ENCODE results near the gene TRIM14. TPM values are rescaled to one million over a fixed set of nuclear protein-coding genes. Genes with fewer than 3 reads are reported as not detected.
"Not testable (repeated sequence)": the region's sequence is repeated elsewhere in the genome, so short reads cannot be mapped to it uniquely, and the experiment has no call there.

Gene TRIM14
- total RNA-seq, 1 donor from 2014 or later, result 1.5 TPM

- no peak for DNase-seq
Measured at GRCh38 chr9:98046180-98046543, 72.9 kb downstream of the TRIM14 start.

- DNase-seq, result no peak
Measured at GRCh38 chr9:98045234-98046179, 73.5 kb downstream of the TRIM14 start.

- no peak for DNase-seq
Measured at GRCh38 chr9:98043915-98044314, 75.1 kb downstream of the TRIM14 start.

DNA sequence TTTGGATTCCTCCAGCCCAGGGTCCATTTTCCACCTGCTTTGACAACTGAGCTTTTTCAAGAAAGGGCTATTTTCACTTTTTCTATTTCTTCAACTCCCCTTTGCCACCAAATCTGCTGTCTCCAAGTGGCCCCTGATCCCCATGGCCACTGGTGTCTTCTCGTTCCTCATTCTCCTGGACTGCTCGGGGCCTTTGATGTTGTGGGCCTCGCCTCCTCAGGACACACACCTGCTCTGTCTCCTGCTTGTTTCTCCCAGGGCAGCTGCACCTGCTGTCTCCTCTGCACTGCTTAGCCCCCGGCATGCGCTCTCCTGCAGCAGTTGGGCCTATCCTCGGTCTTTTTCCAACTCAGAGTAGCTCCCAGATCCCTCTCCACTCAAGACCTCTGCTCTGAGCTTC is 78.8 kb downstream of the TRIM14 start:
- no peak for DNase-seq

DNA sequence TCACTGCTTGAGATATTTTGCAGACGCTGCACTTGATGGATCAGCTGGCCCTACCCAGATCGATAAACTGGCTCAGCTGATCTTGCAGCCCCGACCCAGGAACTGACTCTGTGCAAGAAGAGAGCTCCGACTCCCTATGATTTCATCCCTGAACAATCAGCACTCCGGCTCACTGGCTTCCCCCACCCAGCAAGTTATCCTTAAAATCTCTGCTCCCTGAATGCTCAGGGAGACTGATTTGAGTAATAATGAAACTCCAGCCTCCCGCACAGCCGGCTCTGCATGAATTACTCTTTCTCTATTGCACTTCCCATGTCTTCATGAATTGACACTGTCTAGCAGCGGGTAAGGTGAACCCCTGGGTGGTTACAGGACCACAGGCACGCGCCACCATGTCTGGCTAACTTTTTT is 79.4 kb downstream of the TRIM14 start:
- DNase-seq, result no peak

DNA sequence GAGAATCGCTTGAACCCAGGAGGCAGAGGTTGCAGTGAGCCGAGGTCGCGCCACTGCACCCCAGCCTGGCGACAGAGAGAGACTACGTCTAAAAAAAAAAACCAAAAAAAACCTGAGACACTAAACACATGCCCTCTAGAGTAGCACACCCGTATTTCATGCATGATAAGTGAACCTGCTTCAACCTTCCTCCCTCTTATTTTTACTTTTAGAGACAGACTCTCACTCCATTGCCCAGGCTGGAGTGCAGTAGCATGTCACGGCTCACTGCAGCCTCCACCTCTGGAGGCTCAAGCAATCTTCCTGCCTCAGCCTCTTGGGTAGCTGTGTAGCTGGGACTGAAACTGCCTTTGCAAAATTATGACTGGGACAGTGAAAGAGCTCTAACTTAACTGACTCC is 80.1 kb downstream of the TRIM14 start:
- no peak for DNase-seq

DNA sequence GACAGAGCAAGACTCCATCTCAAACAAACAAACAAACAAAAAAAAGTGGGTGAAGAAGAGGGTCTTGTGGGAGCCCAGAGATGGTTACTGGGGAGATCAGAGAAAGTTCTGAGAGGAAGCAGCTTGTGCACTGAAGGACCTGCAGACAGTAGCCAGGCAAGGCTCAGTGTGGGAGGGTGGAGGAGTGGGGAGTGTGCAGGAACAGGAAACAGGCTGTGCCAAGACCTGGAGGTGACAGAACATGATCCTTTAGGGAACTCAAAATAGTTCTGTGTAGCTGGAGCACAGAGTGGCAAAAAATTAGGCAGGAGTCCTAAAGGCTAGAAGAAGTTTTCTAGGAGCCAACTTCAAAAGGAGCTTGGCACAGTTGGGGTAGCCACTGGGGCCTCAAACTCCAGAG is 81.7 kb downstream of the TRIM14 start:
- peak; percentile 66 for DNase-seq

DNA sequence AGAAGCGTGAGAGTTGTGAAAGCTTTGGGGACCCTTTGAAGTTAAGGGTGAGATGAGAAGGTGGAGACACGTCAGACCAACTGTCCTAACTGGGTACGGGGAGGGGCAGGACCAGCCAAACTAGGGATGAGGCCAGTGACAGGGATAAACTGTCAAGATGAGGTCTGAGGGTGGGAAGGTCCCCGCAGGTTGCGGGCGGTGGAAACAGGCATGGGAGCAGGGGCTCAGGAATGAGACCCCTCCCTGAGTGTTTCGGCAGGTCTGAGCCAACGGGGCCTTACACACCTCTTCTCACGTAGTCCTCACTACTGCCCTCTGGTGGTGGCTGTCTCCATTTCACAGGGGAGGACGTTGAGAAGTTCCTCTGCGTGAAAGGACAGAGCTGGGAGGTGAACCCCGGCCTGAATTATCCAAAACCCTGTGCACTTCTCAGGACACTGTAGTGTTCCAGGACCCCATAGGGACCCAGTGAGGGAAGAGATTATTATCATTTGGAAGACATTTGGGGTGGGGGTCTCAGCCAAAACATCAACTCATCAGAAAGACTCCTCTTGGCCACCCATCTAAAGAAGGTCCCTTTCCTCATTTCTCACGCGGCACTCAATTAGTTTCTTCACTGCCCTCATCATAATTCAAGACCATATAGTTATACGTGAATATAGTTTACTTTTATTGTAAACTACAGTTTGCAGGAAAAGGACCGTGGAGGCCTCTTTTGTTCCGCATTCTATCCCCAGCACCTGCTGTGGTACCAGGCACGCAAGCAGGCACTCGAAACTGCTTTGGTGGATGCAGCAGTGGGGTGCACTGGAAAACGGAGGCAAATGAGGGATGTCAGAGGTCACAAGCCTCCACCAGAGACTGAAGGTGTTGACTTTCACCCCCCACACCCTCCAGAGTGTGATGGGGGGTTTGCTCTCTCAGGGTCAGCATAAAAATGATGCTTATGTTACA is 84.2 kb downstream of the TRIM14 start:
- DNase-seq, result peak; percentile 93

DNA sequence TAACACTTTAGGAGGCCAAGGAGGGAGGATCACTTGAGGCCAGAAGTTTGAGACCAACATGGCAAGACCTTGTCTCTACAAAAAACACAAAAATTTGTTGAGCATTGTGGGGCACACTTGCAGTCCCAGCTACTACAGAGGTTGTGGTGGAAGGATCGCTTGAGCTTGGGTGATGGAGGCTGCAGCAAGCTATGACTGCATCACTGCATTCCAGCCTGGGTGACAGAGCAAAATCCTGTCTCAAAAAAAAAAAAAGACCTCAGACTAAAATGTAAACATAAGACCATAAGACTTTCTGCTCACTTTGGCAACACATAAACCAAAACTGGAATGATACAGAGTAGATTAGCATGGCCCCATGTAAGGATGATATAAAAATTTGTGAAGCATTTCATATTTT is 87.1 kb downstream of the TRIM14 start:
- no peak for DNase-seq

GRCh38 chr9:98031169-98031568 is 87.9 kb downstream of the TRIM14 start:
- DNase-seq, result no peak

DNA sequence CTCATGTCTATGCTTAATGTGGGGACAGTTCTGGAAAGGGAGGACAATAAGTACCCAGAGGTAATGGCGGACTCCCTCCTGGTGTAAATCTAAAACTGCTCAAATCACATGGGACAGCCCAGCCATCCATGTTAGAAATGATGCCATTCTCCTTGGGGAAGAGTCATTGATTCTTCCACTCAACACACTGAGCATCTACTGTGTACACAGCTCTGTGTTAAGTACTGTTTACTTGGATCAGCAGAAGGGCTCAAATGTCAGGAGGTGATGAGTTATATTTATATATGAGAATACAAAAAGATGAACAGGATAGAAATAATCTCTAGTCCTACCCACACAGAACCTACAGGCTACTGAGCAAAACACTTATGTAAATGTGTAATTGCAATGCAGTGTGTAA is 94.3 kb downstream of the TRIM14 start:
- DNase-seq, result no peak

DNA sequence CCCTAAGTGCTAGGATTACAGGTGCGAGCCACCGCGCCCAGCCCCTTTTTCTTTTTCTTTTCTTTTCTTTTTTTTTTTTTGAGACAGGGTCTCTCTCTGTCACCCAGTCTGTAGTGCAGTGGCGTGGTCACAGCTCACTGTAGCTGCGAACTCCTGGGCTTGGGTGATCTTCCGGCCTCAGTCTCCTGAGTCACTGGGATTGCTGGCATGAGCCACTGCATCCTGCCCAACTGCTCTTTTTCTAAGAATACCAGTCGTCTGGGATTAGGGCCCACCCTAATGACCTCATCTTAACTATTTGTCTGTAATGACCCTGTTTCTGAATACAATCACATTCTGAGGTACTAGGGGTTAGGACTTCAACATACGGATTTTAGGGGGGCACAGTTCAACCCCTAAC is 96.6 kb downstream of the TRIM14 start:
- peak; percentile 74 for DNase-seq

DNA sequence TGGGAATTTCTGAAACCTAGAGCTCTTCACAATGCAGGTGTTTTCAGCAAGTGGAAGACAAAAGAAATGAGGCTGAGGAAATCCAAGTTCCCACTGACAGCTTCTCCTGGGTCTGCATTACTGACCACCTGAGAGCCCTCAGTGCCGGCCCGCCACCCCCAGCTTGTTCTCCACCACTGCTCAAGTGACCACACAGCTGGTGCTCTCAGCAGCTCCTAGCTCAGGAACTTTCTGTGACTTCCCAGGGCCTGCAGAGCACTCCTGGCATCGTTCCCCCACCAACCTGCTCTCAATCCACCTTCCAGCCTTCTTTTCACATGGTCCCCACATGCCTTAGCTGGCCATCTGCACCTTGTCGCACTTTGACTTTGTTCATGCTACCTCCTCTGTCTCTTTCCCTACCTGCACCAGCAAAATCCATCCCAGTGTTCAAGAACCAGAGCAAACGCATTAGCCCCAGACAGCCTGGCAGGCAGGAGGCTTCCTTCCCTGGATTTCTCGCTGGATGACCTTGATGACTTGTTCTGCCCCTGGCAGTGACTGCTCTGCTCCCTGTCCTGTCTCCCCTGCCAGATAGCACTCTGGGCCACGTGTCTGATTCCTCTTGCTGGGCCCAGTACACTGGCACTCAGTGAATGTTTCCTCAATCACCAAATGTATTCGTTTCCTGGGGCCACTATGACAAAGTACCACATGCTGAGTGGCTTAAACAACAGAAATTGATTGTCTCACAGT is 97.5 kb downstream of the TRIM14 start:
- DNase-seq, result peak; percentile 24

DNA sequence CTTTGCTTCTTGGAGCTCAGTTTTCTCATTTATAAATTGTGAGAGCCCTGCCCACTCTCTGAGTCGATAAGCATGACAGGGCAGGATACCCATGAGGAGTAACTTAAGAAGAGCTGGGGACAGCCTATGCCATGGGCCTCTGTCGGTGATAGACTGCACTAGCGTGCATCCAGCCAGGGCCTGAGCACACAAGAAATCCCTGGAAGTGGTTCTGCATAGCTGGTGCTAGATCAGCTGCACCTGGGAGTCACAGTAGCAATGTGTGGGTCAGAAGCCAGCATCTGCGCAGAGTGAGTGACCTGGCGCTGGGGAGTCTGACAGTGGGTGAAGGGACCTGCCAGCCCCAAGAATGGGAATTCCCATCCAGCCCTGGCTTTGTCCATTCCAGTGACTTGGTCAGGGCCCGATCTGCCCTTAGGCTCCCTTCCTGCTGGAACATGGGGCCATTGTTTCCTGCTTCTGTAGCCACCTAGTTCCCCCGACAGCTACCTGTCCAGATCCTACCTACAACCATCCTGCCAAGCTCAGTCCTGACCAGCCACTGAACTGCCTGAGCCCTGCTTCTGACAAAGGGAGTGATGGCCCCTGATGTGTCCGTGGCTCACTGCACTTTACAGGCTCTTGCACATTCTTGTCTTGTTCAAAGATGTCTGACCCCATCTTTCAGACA is 98.4 kb downstream of the TRIM14 start:
- DNase-seq, result no peak

GRCh38 chr9:98019869-98020268 is 99.2 kb downstream of the TRIM14 start:
- DNase-seq, result not testable (repeated sequence)

Other genes with a start within 250 kb of the TRIM14 start
- 18.5 and 19.2 TPM in 2 replicates for gene TRMO, start 196.7 kb downstream of the TRIM14 start, total RNA-seq
- not detected in 2 replicates for gene HEMGN, start 181.1 kb downstream of the TRIM14 start, total RNA-seq
- gene ANP32B, start 135.9 kb downstream of the TRIM14 start, total RNA-seq, result 6.0 and 12.9 TPM in 2 replicates
- gene NANS, start 62.5 kb downstream of the TRIM14 start, total RNA-seq, result 106 and 139 TPM in 2 replicates
- gene CORO2A, start 73.4 kb upstream of the TRIM14 start, total RNA-seq, result 1.0 and 1.7 TPM in 2 replicates
- 4.0 and 4.8 TPM in 2 replicates for gene TBC1D2, start 136.4 kb upstream of the TRIM14 start, total RNA-seq